Activated effector memory CD4-positive, alpha-beta T cell treated with anti-CD3 and anti-CD28 coated beads, Interleukin-2, amount 50 U/mL, for 16 hours (primary cell): ENCODE results near the gene SPEG.

ENCODE experiments used
- DNase-seq: peaks from one replicate; pipeline ENCODE4 v3.0.0-alpha.2; 2020

SPEG gene

DNA sequence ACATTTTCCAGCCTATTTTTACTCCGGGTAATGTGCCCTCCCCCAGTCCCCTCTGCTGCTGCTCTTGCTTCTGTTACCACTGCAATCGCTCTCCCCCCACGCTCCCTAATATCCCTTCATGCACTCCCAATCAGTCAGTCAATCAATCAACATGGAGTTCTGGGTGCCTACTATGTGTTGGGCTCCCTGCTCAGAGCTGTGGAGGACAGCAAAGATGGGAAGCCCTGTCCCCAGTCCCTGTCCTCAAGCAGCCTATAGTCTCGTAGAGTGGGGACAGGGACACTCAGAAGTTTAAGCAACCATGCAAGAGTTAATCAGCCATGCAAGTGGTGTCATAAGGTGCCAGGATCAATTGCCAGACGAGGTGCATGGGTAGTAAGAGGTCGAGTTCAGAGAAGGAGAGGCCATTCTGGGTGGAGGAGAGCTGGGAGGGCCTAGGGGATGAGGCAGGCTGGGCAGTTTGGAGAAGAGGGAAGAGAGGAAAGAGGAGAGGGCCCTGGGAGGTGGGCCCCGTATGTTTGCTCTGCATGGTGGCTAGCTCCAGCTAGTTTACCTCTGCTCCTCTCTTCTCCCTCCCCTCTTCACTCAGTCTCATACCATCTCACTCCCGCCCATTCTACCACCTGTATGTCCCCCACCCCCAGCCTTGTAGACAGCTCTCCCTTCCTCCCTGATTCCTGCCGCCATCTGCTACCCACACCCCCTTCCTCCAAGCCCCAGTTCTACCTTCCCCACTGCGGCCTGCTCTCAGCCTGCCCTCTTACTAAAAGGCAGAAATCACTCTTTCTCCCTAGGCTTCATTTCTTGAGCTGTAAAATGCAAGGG lies 83.5 kb downstream of the SPEG start:
- no peak for DNase-seq

GRCh38 chr2:219519526-219519916 lies 84.9 kb downstream of the SPEG start:
- DNase-seq, result no peak

DNA sequence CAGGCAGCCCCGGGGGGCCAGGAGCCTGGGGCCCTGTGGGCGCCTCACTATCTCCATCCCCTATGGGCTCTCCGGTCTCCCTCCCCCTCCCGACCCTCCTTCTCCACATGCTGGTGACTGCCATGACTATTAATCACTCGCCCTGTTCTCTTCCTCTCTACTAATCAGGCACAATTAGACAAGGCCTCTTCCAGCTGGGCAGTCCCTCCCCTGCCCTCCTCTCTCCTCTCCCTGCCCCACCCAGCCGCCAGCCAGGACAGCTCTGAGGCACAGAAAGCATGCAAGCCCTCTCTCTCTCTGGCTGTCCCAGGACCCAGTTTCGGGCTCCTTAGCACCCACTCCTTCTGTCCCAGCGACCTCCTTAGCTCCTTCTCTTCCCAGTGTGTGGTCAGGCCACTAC lies 85.4 kb downstream of the SPEG start:
- DNase-seq, result no peak

- DNase-seq, result no peak
These were observed 86.6 kb downstream of the SPEG start for GRCh38 chr2:219521066-219521880.

DNA sequence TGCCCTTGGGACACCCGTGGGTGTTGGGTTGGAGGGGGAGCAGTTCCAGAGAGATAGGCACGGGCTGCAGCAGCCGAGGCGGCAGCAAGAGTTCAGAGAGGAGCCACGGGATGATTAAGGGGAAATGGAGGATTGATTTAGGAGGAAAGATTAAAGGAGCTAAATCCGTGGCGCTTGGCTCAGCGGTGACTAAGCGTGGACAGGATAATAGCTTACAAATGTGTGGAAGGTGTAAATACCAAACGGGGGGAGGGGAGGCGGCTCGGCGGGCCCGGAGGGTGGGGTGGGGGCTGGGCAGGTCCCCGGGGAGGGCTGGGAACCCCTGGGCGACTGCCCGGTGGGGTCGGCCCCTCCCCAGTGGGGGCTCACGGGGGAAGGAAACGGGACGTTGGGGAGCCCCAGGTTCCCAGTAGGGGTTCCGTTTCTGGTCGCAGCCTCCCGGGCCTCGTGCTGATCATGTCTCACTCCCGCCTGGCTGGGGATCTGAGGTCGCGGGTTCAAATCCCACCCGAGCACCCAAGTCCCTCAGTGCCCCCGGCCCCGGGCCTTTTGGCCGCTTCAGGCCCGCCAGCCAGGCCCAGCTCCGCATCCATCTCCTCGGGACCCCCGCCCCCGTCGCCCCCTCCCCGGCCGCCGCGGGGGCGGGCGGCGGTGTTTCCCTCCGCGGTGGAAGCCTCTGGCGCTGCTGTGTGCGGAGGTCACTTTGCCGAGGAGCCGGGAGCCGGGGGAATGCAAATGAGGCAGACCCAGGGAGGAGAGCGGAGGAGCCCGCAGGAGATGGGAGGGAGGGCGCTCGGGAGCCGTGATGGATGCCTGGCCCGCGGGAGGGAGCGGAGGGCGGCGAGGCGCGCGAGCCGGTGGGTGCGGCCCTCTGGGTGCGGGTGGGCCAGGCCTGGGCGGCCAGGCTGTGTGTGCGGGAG lies 87.7 kb downstream of the SPEG start:
- no peak for DNase-seq

- DNase-seq, result no peak
These were observed 88.5 kb downstream of the SPEG start for GRCh38 chr2:219523031-219523671.

GRCh38 chr2:219524817-219525216 lies 90.2 kb downstream of the SPEG start:
- DNase-seq, result no peak

DNA sequence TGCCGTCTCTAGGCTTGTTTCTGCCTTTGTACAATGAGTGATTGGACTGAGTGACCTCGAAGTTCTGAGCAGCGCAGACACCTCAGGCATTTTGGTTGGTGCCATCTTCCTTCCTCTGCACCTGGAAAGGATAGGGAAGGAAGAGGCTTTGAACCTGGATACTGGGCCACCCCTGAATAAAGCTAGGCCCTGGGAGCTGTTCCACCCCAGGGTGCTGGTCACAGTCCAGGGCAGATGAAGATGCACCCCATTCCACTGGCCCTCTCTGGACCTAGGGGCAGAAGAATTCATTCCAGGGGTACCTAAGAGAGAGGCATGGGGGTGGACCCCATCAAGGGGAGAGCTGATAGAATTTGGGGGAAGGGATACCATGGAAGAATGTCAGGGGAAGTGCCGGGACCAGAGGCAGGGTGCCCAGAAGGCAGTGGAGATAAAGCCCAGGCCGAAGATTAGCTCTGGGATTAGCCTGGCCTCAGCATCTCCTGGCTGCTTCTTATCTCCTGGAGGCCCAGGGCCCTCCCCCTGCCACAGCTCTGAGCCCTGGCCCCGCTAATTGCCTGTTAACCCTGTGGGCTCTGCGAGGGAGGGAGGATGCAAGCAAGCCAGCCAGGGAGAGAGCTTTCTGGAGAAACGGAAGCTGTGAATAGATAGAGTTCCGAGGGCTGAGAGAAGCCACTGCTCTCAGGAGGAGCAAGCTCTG lies 91.0 kb downstream of the SPEG start:
- no peak for DNase-seq

- DNase-seq, result no peak
These were observed 91.9 kb downstream of the SPEG start for GRCh38 chr2:219526320-219527075.

- no peak for DNase-seq
These were observed 92.4 kb downstream of the SPEG start for GRCh38 chr2:219527076-219527394.

- DNase-seq, result no peak
These were observed 92.8 kb downstream of the SPEG start for GRCh38 chr2:219527472-219527871.

DNA sequence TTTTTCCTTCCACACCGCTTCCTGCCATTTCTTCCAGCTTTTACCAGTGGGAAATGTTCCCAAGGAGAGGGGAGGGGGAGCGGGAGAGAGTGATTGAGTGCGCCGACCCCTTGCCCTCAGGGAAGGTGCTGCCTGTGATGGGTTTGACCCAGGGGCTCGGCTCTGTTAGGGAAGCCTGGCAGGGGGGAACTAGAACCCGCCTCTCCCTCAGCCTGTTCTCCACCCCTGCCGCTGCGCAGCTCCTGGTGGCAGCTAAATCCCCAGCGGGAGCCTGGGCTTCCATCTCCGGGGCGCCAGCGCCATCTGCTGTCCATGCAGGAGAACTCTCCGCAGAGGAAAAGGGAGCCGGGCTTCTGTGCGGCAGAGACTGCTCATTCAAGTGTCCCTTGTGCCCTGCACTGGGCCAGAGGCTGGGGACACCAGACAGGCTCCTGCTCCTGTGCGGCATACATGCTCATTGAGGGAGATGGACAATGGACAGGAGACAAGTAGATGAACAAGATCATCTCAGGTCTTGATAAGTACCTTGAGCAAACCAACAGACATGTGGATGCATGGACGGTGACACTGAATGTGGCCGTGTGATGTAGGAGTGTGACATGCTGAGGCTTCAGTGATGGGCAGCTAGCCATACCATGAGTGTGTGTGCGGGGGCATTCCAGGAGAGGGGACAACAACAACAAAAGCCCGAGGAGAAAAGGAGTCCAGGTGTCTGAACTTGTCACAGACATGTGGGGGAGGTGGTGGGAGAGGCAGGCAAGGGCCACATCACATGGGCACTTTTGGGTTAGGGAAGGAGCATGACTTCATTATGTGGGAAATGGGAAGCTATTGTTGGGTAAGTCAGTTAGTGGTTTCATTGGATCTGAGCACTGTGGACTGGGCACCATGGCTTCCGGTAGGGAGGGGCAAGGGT lies 95.7 kb downstream of the SPEG start:
- DNase-seq, result peak; percentile 93

DNA sequence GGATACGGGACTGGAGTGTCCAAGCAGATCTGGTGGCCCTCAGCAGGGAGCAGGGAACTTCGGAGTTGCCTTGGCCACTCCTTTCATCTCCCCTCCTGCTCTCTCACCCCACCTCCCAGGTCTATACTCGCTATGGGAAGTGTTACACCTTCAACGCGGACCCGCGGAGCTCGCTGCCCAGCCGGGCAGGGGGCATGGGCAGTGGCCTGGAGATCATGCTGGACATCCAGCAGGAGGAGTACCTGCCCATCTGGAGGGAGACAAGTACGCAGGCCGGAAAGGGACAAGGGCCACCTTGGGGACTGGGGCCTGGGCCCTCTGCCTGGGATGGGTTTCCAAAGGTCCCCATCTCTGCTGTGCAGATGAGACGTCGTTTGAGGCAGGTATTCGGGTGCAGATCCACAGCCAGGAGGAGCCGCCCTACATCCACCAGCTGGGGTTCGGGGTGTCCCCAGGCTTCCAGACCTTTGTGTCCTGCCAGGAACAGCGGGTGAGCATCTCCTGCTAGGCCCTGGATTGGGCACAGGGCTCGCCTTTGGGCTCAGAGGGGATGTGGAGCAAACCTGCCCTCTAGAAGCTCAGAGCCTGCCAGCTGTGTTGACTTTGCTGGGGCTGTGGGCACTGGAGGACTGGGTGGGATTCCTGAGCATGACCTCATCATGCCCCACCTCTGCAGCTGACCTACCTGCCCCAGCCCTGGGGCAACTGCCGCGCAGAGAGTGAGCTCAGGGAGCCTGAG lies 97.2 kb downstream of the SPEG start:
- no peak for DNase-seq

DNA sequence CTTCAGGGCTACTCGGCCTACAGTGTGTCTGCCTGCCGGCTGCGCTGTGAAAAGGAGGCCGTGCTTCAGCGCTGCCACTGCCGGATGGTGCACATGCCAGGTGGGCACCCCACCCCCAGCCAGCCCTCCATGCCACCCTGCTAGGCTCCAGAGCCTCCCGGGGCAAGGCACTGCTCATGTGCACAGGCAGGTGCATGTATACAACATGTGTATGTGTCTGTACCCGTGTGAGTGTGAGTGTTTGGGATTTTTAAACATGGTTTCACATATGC lies 97.7 kb downstream of the SPEG start:
- DNase-seq, result no peak

- no peak for DNase-seq
These were observed 99.5 kb downstream of the SPEG start for GRCh38 chr2:219533930-219534661.

- no peak for DNase-seq
These were observed 101.8 kb downstream of the SPEG start for GRCh38 chr2:219536425-219536824.

DNA sequence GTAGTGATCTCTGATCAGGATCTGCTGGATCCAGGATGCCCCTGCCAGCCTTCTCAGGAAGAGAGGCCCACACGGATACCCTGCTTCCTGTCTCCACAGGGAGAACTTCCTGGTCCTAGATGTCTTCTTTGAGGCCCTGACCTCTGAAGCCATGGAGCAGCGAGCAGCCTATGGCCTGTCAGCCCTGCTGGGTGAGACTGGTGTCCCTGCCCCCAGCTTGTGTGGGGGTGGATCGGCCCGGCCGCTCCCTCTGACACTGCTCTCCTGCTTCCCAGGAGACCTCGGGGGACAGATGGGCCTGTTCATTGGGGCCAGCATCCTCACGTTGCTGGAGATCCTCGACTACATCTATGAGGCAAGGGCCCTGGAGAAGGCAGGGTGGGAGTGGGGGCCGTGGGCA lies 102.3 kb downstream of the SPEG start:
- no peak for DNase-seq

GRCh38 chr2:219537657-219538488 lies 103.2 kb downstream of the SPEG start:
- no peak for DNase-seq
